HCT116 (cell line): ENCODE data around the gene GRIK3. TPM values are rescaled to one million over a fixed set of nuclear protein-coding genes. Genes with fewer than 3 reads are reported as not detected.

Source experiments
- ATAC-seq: fragments of 200-7000 bp; cut with Tn5 transposase; 2 replicates; pipeline ENCODE4 v1.9.1; 2020; ENCODE audit warnings: mild to moderate bottlenecking, moderate library complexity
- BruUV-seq: library from RNA; stranded (reverse); fragments of 400-500 nt; replicated peaks from 2 replicates; lab custom pipeline; 2021; lab: Mats Ljungman, UMichigan
- CTCF ChIA-PET: fragments of 300-600 bp; sonication (Branson Sonifier 250); formaldehyde crosslinking; loops from one replicate; lab custom pipeline; 2021; ENCODE audit warnings: antibody characterized with exemption; lab: Charles Lee
- POLR2A ChIA-PET: fragments of 300-600, 350-600 bp; sonication (Branson Sonifier 250); formaldehyde crosslinking; loops from one replicate; lab custom pipeline; 2021; ENCODE audit warnings: antibody characterized with exemption; lab: Charles Lee
- RAD21 ChIA-PET, 2 experiments: fragments of 300-600 bp; sonication (Branson Sonifier 250); formaldehyde crosslinking; loops; one replicate each; lab custom pipeline; 2023; ENCODE audit warnings: low total read pairs in 2 of 2; ENCODE audit not compliant: uncharacterized antibody in 2 of 2, unreplicated experiment in 2 of 2, low non-redundant PET in 1 of 2; lab: Charles Lee
- DNase-seq: peaks from one replicate; pipeline ENCODE4 v3.0.0-alpha.2; 2010; ENCODE audit warnings: low read depth, low spot score
- H2AFZ ChIP-seq: fragments of 200-600 bp; shearing (Covaris generic), sonication (generic); 2 replicates; pipeline ENCODE4 v1.6.1; 2017; ENCODE audit warnings: low read depth, mixed run types, mixed read lengths, antibody characterized with exemption, low read length; ENCODE audit not compliant: poor library complexity, severe bottlenecking
- H3K27ac ChIP-seq: 2 replicates; pipeline ENCODE4 v1.5.1; 2012; ENCODE audit warnings: low read depth, low read length
- H3K27me3 ChIP-seq: fragments of 200-600 bp; sonication (generic); 2 replicates; pipeline ENCODE4 v1.6.1; 2016; ENCODE audit warnings: mixed run types, low read length, mixed read lengths; ENCODE audit not compliant: insufficient read depth
- H3K36me3 ChIP-seq, 2 experiments: fragments of 200-500 bp in 1 of 2; fragments of 200-600 bp in 1 of 2; sonication (Bioruptor generic) in 1 of 2; sonication (generic) in 1 of 2; 2 replicates each; pipeline versions ENCODE4 v1.5.1 to v1.6.1; 2014 to 2016; ENCODE audit warnings: low read length in 2 of 2, inconsistent platforms in 1 of 2, mixed read lengths in 1 of 2, mixed run types in 1 of 2; ENCODE audit not compliant: insufficient read depth in 2 of 2, control insufficient read depth in 1 of 2
- H3K4me1 ChIP-seq, 2 experiments: fragments of 200-600 bp in 1 of 2; sonication (generic) in 1 of 2; 2 replicates each; pipeline versions ENCODE4 v1.5.1 to v1.6.1; 2012 to 2017; ENCODE audit warnings: low read length in 2 of 2, inconsistent platforms in 1 of 2, mild to moderate bottlenecking in 1 of 2, mixed read lengths in 1 of 2, mixed run types in 1 of 2, moderate library complexity in 1 of 2; ENCODE audit not compliant: insufficient read depth in 2 of 2, control insufficient read depth in 1 of 2
- H3K4me2 ChIP-seq: fragments of 200-600 bp; sonication (generic); 2 replicates; pipeline ENCODE4 v1.6.1; 2017; ENCODE audit warnings: mixed run types, low read length, mixed read lengths
- H3K4me3 ChIP-seq, 2 experiments: fragments of 200-600 bp in 1 of 2; sonication (generic) in 1 of 2; replicated peaks in 1 of 2; 2 replicates each; pipeline ENCODE4 v1.5.1; 2011 to 2016; ENCODE audit warnings: low read length in 2 of 2, control low read depth in 1 of 2, low read depth in 1 of 2, mild to moderate bottlenecking in 1 of 2, mixed read lengths in 1 of 2, mixed run types in 1 of 2
- H3K79me2 ChIP-seq: fragments of 200-600 bp; sonication (generic); 2 replicates; pipeline ENCODE4 v1.6.1; 2017; ENCODE audit warnings: mild to moderate bottlenecking, mixed run types, low read length, moderate library complexity, mixed read lengths; ENCODE audit not compliant: insufficient read depth
- H3K9ac ChIP-seq: fragments of 200-600 bp; sonication (generic); 2 replicates; pipeline ENCODE4 v1.6.1; 2016; ENCODE audit warnings: low read length, mixed read lengths
- H3K9me2 ChIP-seq: fragments of 200-600 bp; sonication (generic), shearing (Covaris generic); 2 replicates; pipeline ENCODE4 v1.6.1; 2017; ENCODE audit warnings: mixed run types, mild to moderate bottlenecking, moderate library complexity; ENCODE audit not compliant: insufficient read depth
- H3K9me3 ChIP-seq, 2 experiments: fragments of 200-500 bp in 1 of 2; fragments of 200-600 bp in 1 of 2; sonication (Bioruptor generic) in 1 of 2; sonication (generic) in 1 of 2; 2 replicates each; pipeline ENCODE4 v1.6.1; 2014 to 2017; ENCODE audit warnings: low read length in 2 of 2, mixed read lengths in 2 of 2, inconsistent platforms in 1 of 2, low read depth in 1 of 2, mild to moderate bottlenecking in 1 of 2, mixed run types in 1 of 2, moderate library complexity in 1 of 2; ENCODE audit not compliant: control insufficient read depth in 1 of 2, insufficient read depth in 1 of 2
- H4K20me1 ChIP-seq: fragments of 200-600 bp; sonication (generic), shearing (Covaris generic); 2 replicates; pipeline ENCODE4 v1.6.1; 2017; ENCODE audit warnings: mixed run types, mild to moderate bottlenecking, moderate library complexity; ENCODE audit not compliant: insufficient read depth
- CBX3 ChIP-seq: IDR thresholded peaks from 2 replicates; pipeline ENCODE4 v1.6.1; 2012; ENCODE audit warnings: low read depth
- EGR1 ChIP-seq: IDR thresholded peaks from 2 replicates; pipeline ENCODE4 v1.6.1; 2012; ENCODE audit warnings: low read depth
- ELF1 ChIP-seq: IDR thresholded peaks from 2 replicates; pipeline ENCODE4 v1.6.1; 2012; ENCODE audit warnings: low read depth, borderline replicate concordance
- EZH2phosphoT487 ChIP-seq: fragments of 200-600 bp; IDR thresholded peaks from 2 replicates; pipeline ENCODE4 v1.6.1; 2018; ENCODE audit warnings: antibody characterized with exemption, borderline replicate concordance
- JUND ChIP-seq: IDR thresholded peaks from 2 replicates; pipeline ENCODE4 v1.6.1; 2012
- POLR2AphosphoS5 ChIP-seq: IDR thresholded peaks from 2 replicates; pipeline ENCODE4 v1.6.1; 2011; ENCODE audit warnings: mild to moderate bottlenecking, low read depth, low read length, moderate library complexity
- SP1 ChIP-seq: IDR thresholded peaks from 2 replicates; pipeline ENCODE4 v1.6.1; 2012; ENCODE audit warnings: low read depth
- TCF7L2 ChIP-seq: IDR thresholded peaks from 2 replicates; pipeline ENCODE4 v1.7.0; 2011; ENCODE audit warnings: borderline replicate concordance, inconsistent platforms; ENCODE audit not compliant: insufficient read depth, insufficient read length; ENCODE audit errors: extremely low read depth
- ZFX ChIP-seq: fragments of 450-650 bp; IDR thresholded peaks from 2 replicates; pipeline ENCODE4 v1.6.1; 2017
- intact Hi-C: fragments of 100-400 bp; cut with micrococcal nuclease; formaldehyde crosslinking; loops from 2 replicates; pipeline ENCODE4 v1.10.0; 2022
- total RNA-seq: library from RNA; stranded (reverse); gene quantifications from one replicate; pipeline ENCODE4 v1.2.1, GENCODE V29; 2021; ENCODE audit not compliant: unreplicated experiment
- TF ChIP-seq, protein P1 (sequence below): IDR thresholded peaks from 2 replicates; pipeline ENCODE4 v1.6.1; 2012; ENCODE audit warnings: low read depth
- TF ChIP-seq, protein P2 (sequence below): IDR thresholded peaks from 2 replicates; pipeline ENCODE4 v1.6.1; 2012
- TF ChIP-seq, protein P3 (sequence below): IDR thresholded peaks from 2 replicates; pipeline ENCODE4 v1.6.1; 2011; ENCODE audit warnings: mild to moderate bottlenecking, low read length, moderate library complexity; ENCODE audit not compliant: insufficient replicate concordance; ENCODE audit errors: extremely low read depth
- TF ChIP-seq, protein P4 (sequence below), 3 experiments: fragments of 200-600 bp in 1 of 3; sonication (generic) in 1 of 3; IDR thresholded peaks in 2 of 3; conservative IDR thresholded peaks in 1 of 3; 2 replicates each; pipeline ENCODE4 v1.5.1; 2012 to 2017; ENCODE audit warnings: low read depth in 2 of 3, low read length in 2 of 3, antibody characterized with exemption in 1 of 3, borderline replicate concordance in 1 of 3, control low read depth in 1 of 3, mild to moderate bottlenecking in 1 of 3, mixed read lengths in 1 of 3, mixed run types in 1 of 3, moderate library complexity in 1 of 3; ENCODE audit not compliant: insufficient read depth in 1 of 3

GRIK3 gene
- total RNA-seq, 1 experiment from 2014 or later, result not detected

DNA sequence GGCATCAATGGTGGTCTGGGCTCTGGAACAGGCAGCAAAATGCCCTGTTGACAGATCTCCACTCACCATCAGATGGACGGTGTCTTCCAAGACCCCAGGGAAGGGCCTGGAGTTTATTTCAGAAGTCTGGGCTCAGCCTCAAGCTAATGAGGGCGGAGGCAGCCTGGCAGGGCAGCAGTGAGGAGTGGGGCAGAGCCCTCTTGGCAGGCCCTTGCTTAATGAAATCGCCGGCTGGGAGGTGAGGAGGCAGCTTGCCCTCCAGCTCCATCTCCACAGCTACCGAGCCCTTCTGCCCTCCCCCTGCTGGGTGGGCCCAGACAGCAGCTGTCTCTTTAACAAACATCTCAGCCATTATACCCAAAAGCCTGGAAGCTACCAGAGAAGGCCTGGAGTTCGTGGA is 22.0 kb upstream of the GRIK3 start:
- Histone ChIP-seq H2AFZ (no peak overlapping the region), H4K20me1 (no peaks in the 10 kb centered on the region), H3K79me2 (no peaks in the 10 kb centered on the region), H3K9ac (no peak overlapping the region), H3K4me2 (no peak overlapping the region), H3K27me3 (peaks cover 40% of the 10 kb centered on the region), H3K27ac (no peak overlapping the region), H3K9me2 (no peaks in the 10 kb centered on the region), H3K4me1 (no peaks in the 10 kb centered on the region), H3K9me3 (no peaks in the 10 kb centered on the region), H3K36me3 (no peaks in the 10 kb centered on the region), H3K4me3 (no peak overlapping the region)
- ChIA-PET RAD21 (no interaction called here), POLR2A (no interaction called here), CTCF (no interaction called here)
- BruUV-seq, result no TSS peak
- TF ChIP-seq, protein P1, sequence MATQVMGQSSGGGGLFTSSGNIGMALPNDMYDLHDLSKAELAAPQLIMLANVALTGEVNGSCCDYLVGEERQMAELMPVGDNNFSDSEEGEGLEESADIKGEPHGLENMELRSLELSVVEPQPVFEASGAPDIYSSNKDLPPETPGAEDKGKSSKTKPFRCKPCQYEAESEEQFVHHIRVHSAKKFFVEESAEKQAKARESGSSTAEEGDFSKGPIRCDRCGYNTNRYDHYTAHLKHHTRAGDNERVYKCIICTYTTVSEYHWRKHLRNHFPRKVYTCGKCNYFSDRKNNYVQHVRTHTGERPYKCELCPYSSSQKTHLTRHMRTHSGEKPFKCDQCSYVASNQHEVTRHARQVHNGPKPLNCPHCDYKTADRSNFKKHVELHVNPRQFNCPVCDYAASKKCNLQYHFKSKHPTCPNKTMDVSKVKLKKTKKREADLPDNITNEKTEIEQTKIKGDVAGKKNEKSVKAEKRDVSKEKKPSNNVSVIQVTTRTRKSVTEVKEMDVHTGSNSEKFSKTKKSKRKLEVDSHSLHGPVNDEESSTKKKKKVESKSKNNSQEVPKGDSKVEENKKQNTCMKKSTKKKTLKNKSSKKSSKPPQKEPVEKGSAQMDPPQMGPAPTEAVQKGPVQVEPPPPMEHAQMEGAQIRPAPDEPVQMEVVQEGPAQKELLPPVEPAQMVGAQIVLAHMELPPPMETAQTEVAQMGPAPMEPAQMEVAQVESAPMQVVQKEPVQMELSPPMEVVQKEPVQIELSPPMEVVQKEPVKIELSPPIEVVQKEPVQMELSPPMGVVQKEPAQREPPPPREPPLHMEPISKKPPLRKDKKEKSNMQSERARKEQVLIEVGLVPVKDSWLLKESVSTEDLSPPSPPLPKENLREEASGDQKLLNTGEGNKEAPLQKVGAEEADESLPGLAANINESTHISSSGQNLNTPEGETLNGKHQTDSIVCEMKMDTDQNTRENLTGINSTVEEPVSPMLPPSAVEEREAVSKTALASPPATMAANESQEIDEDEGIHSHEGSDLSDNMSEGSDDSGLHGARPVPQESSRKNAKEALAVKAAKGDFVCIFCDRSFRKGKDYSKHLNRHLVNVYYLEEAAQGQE, result no peak
- TF ChIP-seq EGR1, result no peak
- TF ChIP-seq POLR2AphosphoS5, result no peak
- no peak for TF ChIP-seq SP1
- no peak for TF ChIP-seq ZFX
- TF ChIP-seq, protein P2, sequence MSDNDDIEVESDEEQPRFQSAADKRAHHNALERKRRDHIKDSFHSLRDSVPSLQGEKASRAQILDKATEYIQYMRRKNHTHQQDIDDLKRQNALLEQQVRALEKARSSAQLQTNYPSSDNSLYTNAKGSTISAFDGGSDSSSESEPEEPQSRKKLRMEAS, result no peak
- no peak for TF ChIP-seq EZH2phosphoT487
- TF ChIP-seq ELF1, result no peak
- TF ChIP-seq TCF7L2, result no peak
- no peak for TF ChIP-seq CBX3
- TF ChIP-seq, protein P3, sequence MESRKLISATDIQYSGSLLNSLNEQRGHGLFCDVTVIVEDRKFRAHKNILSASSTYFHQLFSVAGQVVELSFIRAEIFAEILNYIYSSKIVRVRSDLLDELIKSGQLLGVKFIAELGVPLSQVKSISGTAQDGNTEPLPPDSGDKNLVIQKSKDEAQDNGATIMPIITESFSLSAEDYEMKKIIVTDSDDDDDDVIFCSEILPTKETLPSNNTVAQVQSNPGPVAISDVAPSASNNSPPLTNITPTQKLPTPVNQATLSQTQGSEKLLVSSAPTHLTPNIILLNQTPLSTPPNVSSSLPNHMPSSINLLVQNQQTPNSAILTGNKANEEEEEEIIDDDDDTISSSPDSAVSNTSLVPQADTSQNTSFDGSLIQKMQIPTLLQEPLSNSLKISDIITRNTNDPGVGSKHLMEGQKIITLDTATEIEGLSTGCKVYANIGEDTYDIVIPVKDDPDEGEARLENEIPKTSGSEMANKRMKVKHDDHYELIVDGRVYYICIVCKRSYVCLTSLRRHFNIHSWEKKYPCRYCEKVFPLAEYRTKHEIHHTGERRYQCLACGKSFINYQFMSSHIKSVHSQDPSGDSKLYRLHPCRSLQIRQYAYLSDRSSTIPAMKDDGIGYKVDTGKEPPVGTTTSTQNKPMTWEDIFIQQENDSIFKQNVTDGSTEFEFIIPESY, result no peak
- TF ChIP-seq, protein P4, sequence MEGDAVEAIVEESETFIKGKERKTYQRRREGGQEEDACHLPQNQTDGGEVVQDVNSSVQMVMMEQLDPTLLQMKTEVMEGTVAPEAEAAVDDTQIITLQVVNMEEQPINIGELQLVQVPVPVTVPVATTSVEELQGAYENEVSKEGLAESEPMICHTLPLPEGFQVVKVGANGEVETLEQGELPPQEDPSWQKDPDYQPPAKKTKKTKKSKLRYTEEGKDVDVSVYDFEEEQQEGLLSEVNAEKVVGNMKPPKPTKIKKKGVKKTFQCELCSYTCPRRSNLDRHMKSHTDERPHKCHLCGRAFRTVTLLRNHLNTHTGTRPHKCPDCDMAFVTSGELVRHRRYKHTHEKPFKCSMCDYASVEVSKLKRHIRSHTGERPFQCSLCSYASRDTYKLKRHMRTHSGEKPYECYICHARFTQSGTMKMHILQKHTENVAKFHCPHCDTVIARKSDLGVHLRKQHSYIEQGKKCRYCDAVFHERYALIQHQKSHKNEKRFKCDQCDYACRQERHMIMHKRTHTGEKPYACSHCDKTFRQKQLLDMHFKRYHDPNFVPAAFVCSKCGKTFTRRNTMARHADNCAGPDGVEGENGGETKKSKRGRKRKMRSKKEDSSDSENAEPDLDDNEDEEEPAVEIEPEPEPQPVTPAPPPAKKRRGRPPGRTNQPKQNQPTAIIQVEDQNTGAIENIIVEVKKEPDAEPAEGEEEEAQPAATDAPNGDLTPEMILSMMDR (IDR thresholded peaks at IDR 0.05 in 2 of 3, conservative IDR thresholded peaks at IDR 0.05 in 1 of 3; ENCODE audit: borderline replicate concordance in 1 of 3, insufficient read depth in 1 of 3, low read depth in 2 of 3, low read length in 2 of 3), result no peak
- no peak for TF ChIP-seq JUND
- ATAC-seq (no peak), DNase-seq (no peak)
- intact Hi-C loops, result no loop called here
